Neural crest cell (in vitro differentiated cells): ENCODE data around the gene LRP8. TPM values are rescaled to one million over a fixed set of nuclear protein-coding genes. Genes with fewer than 3 reads are reported as not detected.

Experiments
- DNase-seq: peaks from one replicate; pipeline ENCODE4 v3.0.0; 2021; ENCODE audit warnings: low read depth, mixed read lengths, low spot score
- H3K27ac Mint-ChIP-seq: one replicate; pipeline ENCODE4 v1.8.0; 2021; ENCODE audit warnings: mild to moderate bottlenecking, mixed read lengths; ENCODE audit not compliant: unreplicated experiment
- H3K27me3 Mint-ChIP-seq: 2 replicates; pipeline ENCODE4 v1.8.0; 2021; ENCODE audit warnings: low read depth, mild to moderate bottlenecking, mixed read lengths
- H3K36me3 Mint-ChIP-seq: 2 replicates; pipeline ENCODE4 v1.8.0; 2021; ENCODE audit warnings: low read depth, mild to moderate bottlenecking, mixed read lengths
- H3K4me1 Mint-ChIP-seq: 2 replicates; pipeline ENCODE4 v1.8.0; 2021; ENCODE audit warnings: mixed read lengths
- H3K4me3 Mint-ChIP-seq: one replicate; pipeline ENCODE4 v1.8.0; 2021; ENCODE audit warnings: mild to moderate bottlenecking, mixed read lengths
- H3K9me3 Mint-ChIP-seq: 2 replicates; pipeline ENCODE4 v1.8.0; 2021; ENCODE audit warnings: mixed read lengths
- CTCF ChIP-seq: fragments of 200-600 bp; sonication (generic); conservative IDR thresholded peaks from 2 replicates; pipeline ENCODE4 v1.5.0; 2021; ENCODE audit warnings: antibody characterized with exemption, mild to moderate bottlenecking
- total RNA-seq: library from RNA; stranded (reverse); gene quantifications from 2 replicates; pipeline ENCODE4 v1.2.1, GENCODE V29; 2021

LRP8 gene
- total RNA-seq, 1 donor from 2014 or later, result 49.7 TPM

- no peak for DNase-seq
- H3K27me3 Mint-ChIP-seq, result no peaks in the 10 kb centered on the region
Measured at GRCh38 chr1:53373246-53373645, 45.4 kb upstream of the LRP8 start.

GRCh38 chr1:53372501-53372951, 44.7 kb upstream of the LRP8 start:
- no peak overlapping the region for H3K27ac Mint-ChIP-seq
- H3K9me3 Mint-ChIP-seq, result no peaks in the 10 kb centered on the region
- no peak overlapping the region for H3K4me3 Mint-ChIP-seq
- H3K4me1 Mint-ChIP-seq, result peaks cover 5% of the 10 kb centered on the region
- no peaks in the 10 kb centered on the region for H3K27me3 Mint-ChIP-seq
- TF ChIP-seq CTCF, result no peak
- H3K36me3 Mint-ChIP-seq, result no peaks in the 10 kb centered on the region
- no peak for DNase-seq

More at GRCh38 chr1:53373246-53373645, 45.4 kb upstream of the LRP8 start:
- TF ChIP-seq CTCF, result no peak
- Mint-ChIP-seq H3K4me3 (no peak overlapping the region), H3K27ac (no peak overlapping the region), H3K9me3 (no peaks in the 10 kb centered on the region), H3K36me3 (no peaks in the 10 kb centered on the region), H3K4me1 (peaks cover 5% of the 10 kb centered on the region)

GRCh38 chr1:53371851-53372250, 44.0 kb upstream of the LRP8 start:
- no peak overlapping the region for H3K4me3 Mint-ChIP-seq
- peaks cover 5% of the 10 kb centered on the region for H3K4me1 Mint-ChIP-seq
- H3K27ac Mint-ChIP-seq, result no peak overlapping the region
- no peaks in the 10 kb centered on the region for H3K9me3 Mint-ChIP-seq
- DNase-seq, result no peak
- H3K36me3 Mint-ChIP-seq, result no peaks in the 10 kb centered on the region
- TF ChIP-seq CTCF, result no peak
- H3K27me3 Mint-ChIP-seq, result no peaks in the 10 kb centered on the region

- no peak for DNase-seq
- Mint-ChIP-seq H3K27me3 (no peaks in the 10 kb centered on the region), H3K36me3 (no peaks in the 10 kb centered on the region), H3K27ac (no peak overlapping the region), H3K4me1 (peaks cover 5% of the 10 kb centered on the region), H3K9me3 (no peaks in the 10 kb centered on the region), H3K4me3 (no peak overlapping the region)
- no peak for TF ChIP-seq CTCF
Measured at GRCh38 chr1:53371121-53371666, 43.3 kb upstream of the LRP8 start.

- Mint-ChIP-seq H3K27me3 (no peaks in the 10 kb centered on the region), H3K4me3 (no peak overlapping the region), H3K9me3 (no peaks in the 10 kb centered on the region), H3K36me3 (no peaks in the 10 kb centered on the region), H3K4me1 (no peaks in the 10 kb centered on the region), H3K27ac (no peak overlapping the region)
- no peak for DNase-seq
- no peak for TF ChIP-seq CTCF
Measured at GRCh38 chr1:53370369-53370961, 42.6 kb upstream of the LRP8 start.
